ENCODE results near the gene PUS10. TPM values are rescaled to one million over a fixed set of nuclear protein-coding genes. Genes with fewer than 3 reads are reported as not detected.
A peak's percentile ranks its signal among the peaks of the same experiment; 100 is the strongest.
"Not testable (repeated sequence)": the region's sequence is repeated elsewhere in the genome, so short reads cannot be mapped to it uniquely, and the experiment has no call there.

PUS10 gene
- total and polyA plus RNA-seq, 5 experiments from 2014 or later, result 4.1 to 11.6 (median 4.4) TPM

DNA sequence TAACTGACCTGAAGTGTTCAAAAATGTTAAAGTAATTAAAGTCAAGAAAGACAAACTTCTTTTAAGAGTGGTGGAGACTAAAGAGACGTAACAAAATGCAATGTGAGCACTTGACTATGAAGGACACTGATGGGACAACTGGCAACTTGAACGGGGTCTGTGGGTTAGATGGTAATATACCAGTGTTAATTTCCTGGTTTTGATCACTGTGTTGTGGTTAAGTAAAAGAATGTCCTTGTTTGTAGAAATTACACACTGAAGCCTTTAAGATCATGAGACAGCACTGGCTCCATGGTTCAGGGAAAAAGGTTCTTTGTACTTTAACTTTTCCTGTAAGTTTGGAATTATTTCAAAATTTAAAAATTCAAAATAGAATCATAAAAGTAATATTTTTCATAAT is 78.4 kb downstream of the PUS10 start:
- DNase-seq (no peak), ATAC-seq (no peak)
- H3K4me3 Mint-ChIP-seq, result no peak overlapping the region
- H3K9me3 Mint-ChIP-seq, result no peaks in the 10 kb centered on the region
- POLR2A ChIA-PET, result no interaction called here
- H3K4me1 Mint-ChIP-seq, result peaks cover 0 to 11% (median 8%) of the 10 kb centered on the region in 4 donors
- peaks cover 5 to 21% (median 12%) of the 10 kb centered on the region in 3 donors for H3K36me3 Mint-ChIP-seq
- no peaks in the 10 kb centered on the region for H3K27me3 Mint-ChIP-seq
- peak overlapping the region in 1 of 10 donors; percentile 29 for H3K27ac Mint-ChIP-seq

DNA sequence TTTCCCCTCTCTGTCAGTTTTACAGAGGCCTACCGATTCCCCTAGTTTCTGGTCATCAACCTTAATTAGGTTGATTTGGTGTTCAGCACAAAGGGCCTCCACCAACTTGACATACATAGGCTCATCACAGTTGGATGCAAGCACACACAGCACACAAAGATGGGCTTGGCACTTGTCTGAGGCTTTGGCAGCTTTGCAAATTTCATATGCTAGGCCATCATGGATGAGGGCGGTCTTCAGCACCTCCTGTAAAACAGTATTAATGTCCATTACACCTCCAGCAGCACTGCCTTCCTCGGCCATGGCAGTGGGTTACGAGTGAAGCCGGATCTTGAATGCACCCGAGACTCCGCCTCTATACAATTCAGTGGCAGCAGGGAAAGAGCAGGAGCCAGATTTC is 79.8 kb downstream of the PUS10 start:
- DNase-seq, result no peak
- ATAC-seq, result no peak
- no peak overlapping the region for H3K4me3 Mint-ChIP-seq
- peaks cover 2 to 21% (median 8%) of the 10 kb centered on the region in 4 donors for H3K4me1 Mint-ChIP-seq
- H3K36me3 Mint-ChIP-seq, result peaks cover 5 to 14% (median 5%) of the 10 kb centered on the region in 3 donors
- no peaks in the 10 kb centered on the region for H3K9me3 Mint-ChIP-seq
- no peak overlapping the region for H3K27ac Mint-ChIP-seq
- no peaks in the 10 kb centered on the region for H3K27me3 Mint-ChIP-seq
- POLR2A ChIA-PET, result no interaction called here

DNA sequence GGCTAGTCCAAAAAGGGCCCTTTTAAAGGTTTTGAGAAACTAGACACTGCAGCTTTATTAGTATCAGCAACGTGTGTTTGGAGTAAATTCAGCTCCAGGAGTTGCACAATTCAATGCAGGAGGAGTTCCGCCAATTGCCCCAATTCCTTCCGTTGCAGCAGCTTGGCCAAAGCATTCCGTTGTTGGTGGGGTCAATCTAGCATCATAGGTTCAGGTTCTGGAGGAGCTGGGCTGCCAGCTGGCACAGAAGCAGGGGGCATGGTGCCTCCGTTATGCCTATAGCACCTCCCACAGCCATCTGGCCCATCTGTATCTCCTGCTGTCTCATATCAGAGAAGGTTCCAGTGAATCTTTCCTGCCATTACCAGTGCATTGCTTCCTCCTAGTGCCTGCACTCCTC is 81.3 kb downstream of the PUS10 start:
- no peak for ATAC-seq
- H3K36me3 Mint-ChIP-seq, result peaks cover 3 to 22% (median 5%) of the 10 kb centered on the region in 3 donors

DNA sequence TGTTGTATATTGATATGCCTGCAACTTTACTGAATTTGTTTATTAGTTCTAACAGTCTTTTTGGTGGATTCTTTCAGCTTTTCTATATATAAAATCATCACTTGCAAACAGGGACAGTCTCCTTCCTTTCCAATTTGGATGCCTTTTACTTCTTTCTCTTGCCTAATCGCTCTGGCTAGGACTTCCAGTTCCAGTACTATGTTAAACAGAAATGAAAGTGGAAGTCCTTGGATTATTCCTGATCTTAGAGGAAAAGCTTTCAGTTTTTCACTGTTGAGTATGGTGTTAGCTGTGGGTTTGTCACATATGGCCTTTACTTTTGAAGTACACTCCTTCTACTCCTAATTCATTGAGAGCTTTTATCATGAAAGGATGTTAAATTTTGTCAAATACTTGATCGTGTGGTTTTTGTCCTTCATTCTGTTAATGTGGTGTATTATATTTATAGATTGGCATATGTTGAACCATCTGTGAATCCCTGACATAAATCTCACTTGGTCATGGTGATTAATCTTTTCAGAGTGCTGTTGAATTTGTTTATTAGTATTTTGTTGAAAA is 83.8 kb downstream of the PUS10 start:
- DNase-seq (no peak), ATAC-seq (no peak)
- Mint-ChIP-seq H3K27me3 (no peaks in the 10 kb centered on the region), H3K4me1 (peaks cover 5 to 22% (median 7%) of the 10 kb centered on the region in 4 donors), H3K9me3 (no peaks in the 10 kb centered on the region), H3K36me3 (peaks cover 5 to 24% (median 6%) of the 10 kb centered on the region in 3 donors), H3K4me3 (no peak overlapping the region), H3K27ac (peak overlapping the region in 3 of 10 donors; percentile 9 to 30 (median 11))
- POLR2A ChIA-PET, result no interaction called here

More for the DNA sequence above, 81.3 kb downstream of the PUS10 start:
- Mint-ChIP-seq H3K27me3 (no peaks in the 10 kb centered on the region), H3K4me1 (peaks cover 5 to 26% (median 8%) of the 10 kb centered on the region in 4 donors), H3K9me3 (no peaks in the 10 kb centered on the region), H3K27ac (peak overlapping the region in 1 of 10 donors; percentile 42), H3K4me3 (no peak overlapping the region)
- no peak for DNase-seq
- POLR2A ChIA-PET, result no interaction called here

DNA sequence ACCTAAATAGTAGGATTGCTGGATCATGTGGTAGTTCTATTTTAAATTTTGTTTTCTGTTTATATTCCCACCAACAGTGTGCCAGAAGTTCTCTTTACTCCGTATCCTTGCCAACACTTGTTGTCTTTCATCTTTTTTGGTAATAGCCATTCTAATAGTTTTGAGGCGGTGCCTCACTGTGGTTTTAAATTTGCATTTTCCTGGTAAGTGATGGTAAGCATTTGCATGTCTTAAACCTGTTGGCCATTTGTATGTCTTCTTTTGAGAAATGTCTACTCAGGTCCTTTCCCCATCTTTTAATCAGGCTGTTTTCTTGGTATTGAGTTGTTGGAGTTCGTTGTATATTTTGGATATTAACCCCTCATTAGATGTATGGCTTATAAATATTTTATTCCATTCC is 85.1 kb downstream of the PUS10 start:
- ATAC-seq (no peak), DNase-seq (no peak)
- H3K4me3 Mint-ChIP-seq, result no peak overlapping the region
- peaks cover 5 to 26% (median 7%) of the 10 kb centered on the region in 3 donors for H3K36me3 Mint-ChIP-seq
- H3K9me3 Mint-ChIP-seq, result no peaks in the 10 kb centered on the region
- H3K27me3 Mint-ChIP-seq, result no peaks in the 10 kb centered on the region
- POLR2A ChIA-PET, result no interaction called here
- H3K4me1 Mint-ChIP-seq, result peaks cover 5 to 21% (median 7%) of the 10 kb centered on the region in 4 donors
- H3K27ac Mint-ChIP-seq, result peak overlapping the region in 1 of 10 donors; percentile 9

DNA sequence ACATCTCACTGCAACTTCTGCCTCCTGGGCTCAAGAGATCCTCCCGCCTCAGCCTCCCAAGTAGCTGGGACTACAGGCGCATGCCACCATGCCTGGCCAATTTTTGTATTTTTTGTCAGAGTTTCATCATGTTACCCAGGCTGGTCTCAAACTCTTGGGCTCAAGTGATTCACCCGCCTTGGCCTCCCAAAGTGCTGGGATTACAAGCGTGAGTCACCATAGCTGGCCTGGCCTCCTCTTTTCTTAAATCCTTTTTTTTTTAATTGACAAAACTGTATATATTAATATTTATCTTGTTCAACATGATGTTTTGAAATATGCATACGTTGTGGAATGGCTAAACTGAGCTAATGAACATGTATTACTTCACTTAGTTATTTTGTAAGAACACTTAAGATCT is 86.0 kb downstream of the PUS10 start:
- H3K27ac Mint-ChIP-seq, result peak overlapping the region in 3 of 10 donors; percentile 3 to 74 (median 40)
- H3K9me3 Mint-ChIP-seq, H3K4me3 Mint-ChIP-seq, DNase-seq, ATAC-seq, POLR2A ChIA-PET, H3K27me3 Mint-ChIP-seq: not testable (repeated sequence)
- H3K36me3 Mint-ChIP-seq, result peaks cover 5 to 35% (median 16%) of the 10 kb centered on the region in 3 donors
- H3K4me1 Mint-ChIP-seq, result peaks cover 2 to 25% (median 4%) of the 10 kb centered on the region in 4 donors

DNA sequence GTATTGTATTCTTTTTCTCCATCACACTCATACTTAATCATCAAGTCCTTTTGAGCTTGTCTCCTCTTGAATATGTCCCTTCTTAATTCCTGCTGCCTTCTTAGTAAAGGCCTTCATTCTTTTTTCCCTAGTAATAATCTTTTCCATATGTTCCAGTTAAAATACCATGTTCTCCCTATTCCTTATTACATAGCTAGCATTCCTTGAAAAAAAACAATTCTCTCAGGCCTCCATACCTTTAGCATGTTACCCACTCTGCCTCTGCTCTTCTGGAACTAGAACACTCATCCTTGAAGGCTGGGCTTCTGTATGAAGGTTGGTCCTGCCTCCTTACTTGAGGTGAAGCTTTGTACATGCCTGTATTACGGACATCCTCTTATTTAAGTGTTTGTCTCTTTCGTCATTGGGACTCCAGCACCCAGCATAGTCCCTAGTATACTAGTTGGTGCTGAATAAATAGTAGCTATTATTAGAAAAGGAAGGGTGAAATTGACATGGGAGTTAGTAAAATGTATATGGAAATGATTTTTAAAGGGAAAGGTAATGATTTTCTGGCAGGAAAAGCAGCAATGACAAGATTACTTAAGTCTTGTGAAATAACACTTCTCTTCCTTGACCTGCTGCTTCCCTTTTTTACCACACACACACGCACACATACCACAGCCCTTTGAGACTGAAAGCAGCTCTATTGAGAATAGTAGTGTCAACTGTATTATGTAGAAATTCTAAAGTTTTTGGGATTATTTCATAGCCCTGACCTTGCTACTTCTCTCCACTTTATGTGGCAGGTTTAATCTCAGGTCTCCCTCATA is 91.1 kb downstream of the PUS10 start:
- peaks cover 9 to 59% (median 36%) of the 10 kb centered on the region in 3 donors for H3K36me3 Mint-ChIP-seq
- DNase-seq (no peak), ATAC-seq (no peak)
- no peak overlapping the region for H3K4me3 Mint-ChIP-seq
- peak overlapping the region in 4 of 10 donors; percentile 13 to 70 (median 42) for H3K27ac Mint-ChIP-seq
- H3K27me3 Mint-ChIP-seq, result no peaks in the 10 kb centered on the region
- POLR2A ChIA-PET, result interaction anchor here (0.6 kb wide), 1 partner anchor 47 kb away, joined by 5 read pairs; no protein-coding TSS in a partner anchor
- H3K4me1 Mint-ChIP-seq, result peaks cover 0 to 22% (median under 1%) of the 10 kb centered on the region in 4 donors
- H3K9me3 Mint-ChIP-seq, result no peaks in the 10 kb centered on the region

DNA sequence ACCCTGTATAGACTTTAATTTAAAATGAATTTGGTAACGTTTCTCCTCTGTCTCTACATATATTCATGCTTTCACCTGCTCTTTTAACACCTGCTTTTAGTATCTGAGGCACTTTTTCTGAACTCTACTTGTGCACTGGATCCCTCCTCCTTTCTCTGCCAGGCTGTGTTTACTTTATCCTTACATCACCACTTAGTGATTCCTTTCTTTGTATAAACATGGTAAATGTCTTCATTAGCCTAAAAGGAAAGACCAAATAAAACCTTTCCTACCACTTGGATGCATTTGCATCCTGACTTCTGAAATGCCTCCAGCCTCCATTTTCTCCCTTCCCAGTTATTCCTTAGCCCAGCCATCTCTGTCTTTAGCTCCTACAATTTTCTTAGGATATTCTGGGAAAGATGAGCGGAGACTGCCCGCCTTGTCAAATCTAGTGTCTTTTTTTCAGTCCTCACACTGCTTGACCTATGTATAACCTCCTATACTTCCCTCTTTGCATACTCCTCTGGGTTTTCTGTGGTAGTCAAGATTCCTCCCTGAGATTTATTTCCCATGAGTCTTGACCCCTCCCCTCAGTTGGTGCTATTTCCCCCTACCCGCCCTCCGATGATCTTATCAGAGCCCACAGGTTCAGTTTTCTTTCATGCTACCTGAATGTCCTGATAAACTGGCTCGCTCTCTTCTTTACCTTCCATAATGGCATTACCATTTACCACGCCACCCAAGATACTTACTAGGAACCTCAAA is 91.9 kb downstream of the PUS10 start:
- H3K9me3 Mint-ChIP-seq, result no peaks in the 10 kb centered on the region
- no peak overlapping the region for H3K4me3 Mint-ChIP-seq
- ATAC-seq (no peak), DNase-seq (no peak)
- peaks cover 9 to 59% (median 36%) of the 10 kb centered on the region in 3 donors for H3K36me3 Mint-ChIP-seq
- H3K27ac Mint-ChIP-seq, result peak overlapping the region in 2 of 10 donors; percentile 13 to 78
- H3K27me3 Mint-ChIP-seq, result no peaks in the 10 kb centered on the region
- peaks cover 0 to 22% (median under 1%) of the 10 kb centered on the region in 4 donors for H3K4me1 Mint-ChIP-seq
- POLR2A ChIA-PET, result no interaction called here

DNA sequence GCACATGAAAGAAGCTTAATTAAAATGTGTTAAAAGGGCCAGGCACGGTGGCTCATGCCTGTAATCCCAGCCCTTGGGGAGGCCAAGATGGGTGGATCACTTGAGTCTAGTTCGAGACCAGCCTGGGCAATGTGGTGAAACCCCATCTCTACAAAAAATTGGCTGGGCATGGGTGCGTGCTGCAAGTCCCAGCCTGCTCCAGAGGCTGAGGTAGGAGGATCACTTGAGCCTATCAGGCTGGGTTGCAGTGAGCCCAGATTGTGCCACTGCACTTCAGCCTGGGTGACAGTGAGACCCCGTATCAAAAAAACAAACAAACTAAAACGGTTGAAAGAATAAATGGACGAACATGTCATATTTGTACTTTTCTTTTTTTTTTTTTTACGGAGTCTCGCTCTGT is 110.7 kb downstream of the PUS10 start:
- Mint-ChIP-seq H3K27me3 (no peaks in the 10 kb centered on the region), H3K4me3 (no peak overlapping the region), H3K27ac (no peak overlapping the region), H3K9me3 (no peaks in the 10 kb centered on the region), H3K4me1 (peaks cover 0 to 8% (median 4%) of the 10 kb centered on the region in 4 donors), H3K36me3 (peaks cover 4 to 56% (median 17%) of the 10 kb centered on the region in 3 donors)
- POLR2A ChIA-PET, result no interaction called here
- DNase-seq (no peak), ATAC-seq (no peak)

DNA sequence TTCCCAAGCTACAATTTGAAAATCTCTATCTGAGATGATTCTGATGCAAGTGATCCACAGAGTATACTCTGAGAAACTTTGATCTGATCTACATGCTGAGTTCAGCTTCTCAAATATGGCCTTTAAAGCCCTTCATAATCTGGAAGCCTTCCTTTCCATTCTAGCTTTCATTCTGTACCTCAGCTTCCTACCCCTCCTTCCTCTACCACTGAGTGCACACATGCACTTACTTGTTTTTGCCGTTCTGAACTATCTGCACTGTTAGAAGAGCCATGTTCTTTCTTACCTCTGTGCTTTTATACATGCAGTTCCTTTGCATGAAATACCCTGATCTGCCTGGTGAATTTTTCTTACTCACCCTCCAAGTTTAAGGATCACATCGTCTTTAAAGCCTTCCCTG is 111.7 kb downstream of the PUS10 start:
- DNase-seq (no peak), ATAC-seq (peak in 1 of 2 donors; percentile 20)
- H3K27me3 Mint-ChIP-seq, result no peaks in the 10 kb centered on the region
- no peaks in the 10 kb centered on the region for H3K9me3 Mint-ChIP-seq
- peaks cover 4 to 63% (median 19%) of the 10 kb centered on the region in 3 donors for H3K36me3 Mint-ChIP-seq
- H3K27ac Mint-ChIP-seq, result peak overlapping the region in 2 of 10 donors; percentile 15 to 51
- peaks cover 0 to 8% (median 4%) of the 10 kb centered on the region in 4 donors for H3K4me1 Mint-ChIP-seq
- no peak overlapping the region for H3K4me3 Mint-ChIP-seq
- POLR2A ChIA-PET, result no interaction called here

DNA sequence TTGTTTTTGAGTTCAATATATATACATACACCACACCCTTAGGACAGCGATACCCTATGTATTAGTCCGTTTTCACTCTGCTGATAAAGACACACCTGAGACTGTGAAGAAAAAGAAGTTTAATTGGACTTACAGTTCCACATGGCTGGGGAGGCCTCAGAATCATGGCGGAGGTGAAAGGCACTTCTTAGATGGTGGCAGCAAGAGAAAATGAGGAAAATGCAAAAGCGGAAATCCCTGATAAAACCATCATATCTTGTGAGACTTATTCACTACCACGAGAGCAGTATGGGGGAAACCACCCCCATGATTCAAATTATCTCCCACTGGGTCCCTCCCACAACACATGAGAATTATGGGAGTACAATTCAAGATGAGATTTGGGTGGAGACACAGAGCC is 112.2 kb downstream of the PUS10 start:
- ATAC-seq, DNase-seq, POLR2A ChIA-PET, H3K9me3 Mint-ChIP-seq, H3K27me3 Mint-ChIP-seq, H3K4me1 Mint-ChIP-seq, H3K4me3 Mint-ChIP-seq: not testable (repeated sequence)
- Mint-ChIP-seq H3K27ac (peak overlapping the region in 5 of 10 donors; percentile 3 to 51 (median 33)), H3K36me3 (peaks cover 4 to 66% (median 21%) of the 10 kb centered on the region in 3 donors)

DNA sequence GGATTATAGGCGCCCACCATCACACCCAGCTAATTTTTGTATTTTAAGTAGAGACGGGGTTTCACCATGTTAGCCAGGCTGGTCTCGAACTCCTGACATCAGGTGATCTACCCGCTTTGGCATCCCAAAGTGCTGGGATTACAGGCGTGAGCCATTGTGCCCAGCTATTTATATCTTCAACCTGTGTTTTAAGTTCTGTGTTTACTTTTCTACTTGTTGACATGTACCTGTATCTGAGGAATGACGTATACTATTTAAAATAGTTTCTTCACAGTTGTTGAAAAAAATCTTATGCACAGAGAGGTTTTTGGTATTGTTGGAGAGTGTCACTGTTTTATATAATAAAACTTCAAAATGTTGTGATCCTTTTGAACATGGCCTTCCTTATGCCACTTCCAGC is 116.8 kb downstream of the PUS10 start:
- Mint-ChIP-seq H3K27ac (peak overlapping the region in 2 of 10 donors; percentile 11 to 44), H3K36me3 (peaks cover 8 to 78% (median 31%) of the 10 kb centered on the region in 3 donors), H3K4me1 (peaks cover 5 to 18% (median 9%) of the 10 kb centered on the region in 4 donors)
- POLR2A ChIA-PET, ATAC-seq, H3K27me3 Mint-ChIP-seq, DNase-seq, H3K4me3 Mint-ChIP-seq, H3K9me3 Mint-ChIP-seq: not testable (repeated sequence)
